Left ventricle myocardium inferior (tissue), 1 donor: ENCODE measurements around the gene SLC22A23. TPM values are rescaled to one million over a fixed set of nuclear protein-coding genes. Genes with fewer than 3 reads are reported as not detected.

Experiments
- DNase-seq: peaks from one replicate; pipeline ENCODE4 v3.0.0-alpha.2; 2020
- H3K27ac ChIP-seq: fragments of 200-600 bp; replicated peaks from 2 replicates; pipeline ENCODE4 v1.8.0; 2021
- H3K27me3 ChIP-seq: fragments of 200-600 bp; 2 replicates; pipeline ENCODE4 v1.8.0; 2021; ENCODE audit warnings: low read depth
- H3K36me3 ChIP-seq: fragments of 200-600 bp; 2 replicates; pipeline ENCODE4 v1.8.0; 2021
- H3K4me1 ChIP-seq: fragments of 200-600 bp; 2 replicates; pipeline ENCODE4 v1.8.0; 2021
- H3K4me3 ChIP-seq: fragments of 200-600 bp; 2 replicates; pipeline ENCODE4 v1.8.0; 2021; ENCODE audit warnings: mild to moderate bottlenecking, moderate library complexity
- H3K9me3 ChIP-seq: fragments of 200-600 bp; replicated peaks from 2 replicates; pipeline ENCODE4 v1.8.0; 2021
- CTCF ChIP-seq: fragments of 200-600 bp; IDR thresholded peaks from 2 replicates; pipeline ENCODE4 v1.8.0; 2021; ENCODE audit warnings: antibody characterized with exemption, mild to moderate bottlenecking, borderline replicate concordance
- intact Hi-C: fragments of 100-400 bp; cut with micrococcal nuclease; formaldehyde crosslinking; loops from one replicate; pipeline ENCODE4 v1.11.0; 2022
- total RNA-seq: library from RNA; stranded (reverse); fragmentation: NEBNext Ultra II Directional; extraction: Animal tissue kit (Norgen Biotek cat#: 25700); gene quantifications from one replicate; pipeline ENCODE4 v1.2.1, GENCODE V29; 2021
- donor health status: DM: no; HTN: yes; CAD: no; lungs with severe emphysema.

The SLC22A23 gene
- total RNA-seq, 1 donor from 2014 or later, result 7.0 TPM

- no peaks in the 10 kb centered on the region for H3K27me3 ChIP-seq
- H3K36me3 ChIP-seq, result no peaks in the 10 kb centered on the region
- no peak overlapping the region for H3K4me3 ChIP-seq
- H3K4me1 ChIP-seq, result peaks cover 11% of the 10 kb centered on the region
- no peak for TF ChIP-seq CTCF
- no peak for DNase-seq
- no peak overlapping the region for H3K27ac ChIP-seq
- intact Hi-C loops, result no loop called here
- no peaks in the 10 kb centered on the region for H3K9me3 ChIP-seq
These were observed 29.7 kb downstream of the SLC22A23 start for GRCh38 chr6:3426927-3427686.

- no peak overlapping the region for H3K27ac ChIP-seq
- no peak for TF ChIP-seq CTCF
- no peak overlapping the region for H3K4me3 ChIP-seq
- peaks cover 11% of the 10 kb centered on the region for H3K4me1 ChIP-seq
- no peaks in the 10 kb centered on the region for H3K36me3 ChIP-seq
- no peaks in the 10 kb centered on the region for H3K9me3 ChIP-seq
- H3K27me3 ChIP-seq, result no peaks in the 10 kb centered on the region
- intact Hi-C loops, result no loop called here
- no peak for DNase-seq
These were observed 30.5 kb downstream of the SLC22A23 start for GRCh38 chr6:3426091-3426926.

- Histone ChIP-seq H3K4me3 (no peak overlapping the region), H3K27ac (no peak overlapping the region), H3K27me3 (no peaks in the 10 kb centered on the region), H3K4me1 (peaks cover 11% of the 10 kb centered on the region), H3K9me3 (no peaks in the 10 kb centered on the region), H3K36me3 (no peaks in the 10 kb centered on the region)
- no peak for TF ChIP-seq CTCF
- DNase-seq, result no peak
- intact Hi-C loops, result no loop called here
These were observed 31.3 kb downstream of the SLC22A23 start for GRCh38 chr6:3425574-3425973.

GRCh38 chr6:3424185-3424927 lies 32.5 kb downstream of the SLC22A23 start:
- DNase-seq, result no peak
- no peak overlapping the region for H3K4me3 ChIP-seq
- peaks cover 18% of the 10 kb centered on the region for H3K4me1 ChIP-seq
- TF ChIP-seq CTCF, result no peak
- no peaks in the 10 kb centered on the region for H3K36me3 ChIP-seq
- intact Hi-C loops, result no loop called here
- H3K27ac ChIP-seq, result no peak overlapping the region
- no peaks in the 10 kb centered on the region for H3K27me3 ChIP-seq
- H3K9me3 ChIP-seq, result no peaks in the 10 kb centered on the region

- peaks cover 18% of the 10 kb centered on the region for H3K4me1 ChIP-seq
- H3K4me3 ChIP-seq, result no peak overlapping the region
- intact Hi-C loops, result no loop called here
- H3K9me3 ChIP-seq, result no peaks in the 10 kb centered on the region
- no peak for TF ChIP-seq CTCF
- H3K36me3 ChIP-seq, result no peaks in the 10 kb centered on the region
- H3K27ac ChIP-seq, result no peak overlapping the region
- DNase-seq, result no peak
- H3K27me3 ChIP-seq, result no peaks in the 10 kb centered on the region
These were observed 33.2 kb downstream of the SLC22A23 start for GRCh38 chr6:3423439-3424184.
